Gastroesophageal sphincter (tissue), 4 donors: ENCODE results near the gene VPS33B. TPM values are rescaled to one million over a fixed set of nuclear protein-coding genes. Genes with fewer than 3 reads are reported as not detected.

ENCODE experiments used
- ATAC-seq: fragments of 150-250 bp; one replicate; pipeline ENCODE4 v1.9.1; 2016; ENCODE audit warnings: mild to moderate bottlenecking, moderate library complexity
- H3K27ac ChIP-seq, 4 donors: fragments of 200-600 bp; sonication (generic) in 3 of 4; 1 replicate in 3 of 4; 2 replicates in 1 of 4; pipeline ENCODE4 v1.5.1; 2016 to 2019
- H3K27me3 ChIP-seq: fragments of 200-600 bp; sonication (generic); one replicate; pipeline ENCODE4 v1.5.1; 2019
- H3K36me3 ChIP-seq, 2 donors: fragments of 200-600 bp; sonication (generic); one replicate each; pipeline ENCODE4 v1.5.1; 2019; ENCODE audit warnings: control low read depth in 1 of 2
- H3K4me1 ChIP-seq, 3 donors: fragments of 200-600 bp; sonication (generic); 1 replicate in 2 of 3; 2 replicates in 1 of 3; pipeline ENCODE4 v1.5.1; 2016 to 2019; ENCODE audit warnings: control low read depth in 2 of 3
- H3K4me3 ChIP-seq, 2 donors: fragments of 200-600 bp; sonication (generic); one replicate each; pipeline ENCODE4 v1.5.1; 2019; ENCODE audit warnings: mild to moderate bottlenecking in 1 of 2, moderate library complexity in 1 of 2
- H3K9me3 ChIP-seq, 3 donors: fragments of 200-600 bp; sonication (generic); one replicate each; pipeline ENCODE4 v1.5.1; 2017 to 2019; ENCODE audit warnings: control low read depth in 2 of 3
- EP300 ChIP-seq: sonication (generic); formaldehyde crosslinking; IDR thresholded peaks from one replicate; pipeline ENCODE4 v1.6.1; 2017; ENCODE audit warnings: antibody characterized with exemption, mild to moderate bottlenecking
- POLR2A ChIP-seq, 2 donors: fragments of 450-650 bp; IDR thresholded peaks; one replicate each; pipeline ENCODE4 v1.6.1; 2017; ENCODE audit warnings: antibody characterized with exemption in 2 of 2, mild to moderate bottlenecking in 2 of 2, moderate library complexity in 1 of 2
- POLR2AphosphoS5 ChIP-seq: sonication (generic); formaldehyde crosslinking; IDR thresholded peaks from one replicate; pipeline ENCODE4 v1.6.1; 2017; ENCODE audit warnings: antibody characterized with exemption
- WGBS, 2 donors: methylation state at CpG; one replicate each; pipeline ENCODE4 v1.1.5; 2018; ENCODE audit warnings: low coverage in 1 of 2; 5-methylcytosine and 5-hydroxymethylcytosine counted together
- total RNA-seq, 4 donors: library from RNA; depleted of rRNA; stranded (reverse); fragments of >200 nt; gene quantifications; one replicate each; pipeline ENCODE4 v1.1.0, GENCODE V29; 2016
- TF ChIP-seq, protein P1 (sequence below), 4 experiments: fragments of 200-600 bp in 2 of 4; fragments of 450-650 bp in 2 of 4; sonication (generic) in 1 of 4; IDR thresholded peaks; one replicate each; pipeline ENCODE4 v1.5.1; 2017 to 2019; ENCODE audit warnings: antibody characterized with exemption in 4 of 4, mild to moderate bottlenecking in 2 of 4, moderate library complexity in 2 of 4

The VPS33B gene
- total RNA-seq, 4 donors from 2014 or later: 7.8 to 12.8 (median 10.1) TPM

DNA sequence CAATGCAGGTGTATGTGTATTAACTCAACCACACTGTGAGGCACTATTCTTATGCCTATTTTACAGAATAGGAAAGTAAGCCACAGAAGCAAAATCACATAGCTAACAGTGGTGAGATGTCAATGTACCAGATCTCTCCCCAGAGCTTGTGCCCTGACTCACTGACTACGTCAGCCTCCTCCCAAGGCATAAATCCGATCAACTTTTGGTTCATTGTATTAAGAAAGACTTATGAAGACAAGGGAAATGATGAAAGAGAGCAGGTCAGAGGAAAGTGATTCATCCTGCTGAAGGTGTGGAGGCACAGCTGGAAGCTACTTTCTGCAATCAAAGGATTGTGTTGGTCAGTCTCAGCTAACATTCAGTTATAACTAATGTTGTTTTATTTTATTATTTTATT is 44.6 kb upstream of the VPS33B start:
- 72% methylated on average over 2 of the region's 2 CpGs; no CpG with 5 or more reads in 1 of the 2 donors for WGBS, 2 donors
- no peak for TF ChIP-seq EP300
- no peaks in the 10 kb centered on the region for H3K4me1 ChIP-seq
- H3K36me3 ChIP-seq: no peaks in the 10 kb centered on the region
- no peak overlapping the region for H3K4me3 ChIP-seq
- H3K27me3 ChIP-seq: peaks cover 16% of the 10 kb centered on the region
- no peak for ATAC-seq
- H3K27ac ChIP-seq: no peak overlapping the region
- no peaks in the 10 kb centered on the region for H3K9me3 ChIP-seq

DNA sequence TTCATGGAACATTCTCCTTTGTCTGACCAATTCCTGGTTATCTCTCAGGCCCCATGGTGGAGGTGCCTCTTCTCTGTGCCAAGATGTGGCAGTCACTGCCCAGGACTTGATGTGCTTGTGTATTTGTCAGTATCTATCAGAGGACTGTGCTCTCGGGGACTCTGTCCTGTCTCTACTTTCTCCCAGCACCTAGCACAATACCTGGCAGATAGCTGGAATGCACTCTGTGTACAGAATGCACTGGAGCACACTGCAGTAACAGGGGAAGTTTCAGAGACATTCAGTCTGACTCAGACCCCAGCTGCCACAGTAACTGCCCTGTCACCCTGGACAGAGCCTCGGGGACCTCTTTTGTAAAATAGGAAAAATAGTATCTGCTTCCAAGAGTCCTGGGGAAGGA is 43.1 kb upstream of the VPS33B start:
- TF ChIP-seq, protein P1, sequence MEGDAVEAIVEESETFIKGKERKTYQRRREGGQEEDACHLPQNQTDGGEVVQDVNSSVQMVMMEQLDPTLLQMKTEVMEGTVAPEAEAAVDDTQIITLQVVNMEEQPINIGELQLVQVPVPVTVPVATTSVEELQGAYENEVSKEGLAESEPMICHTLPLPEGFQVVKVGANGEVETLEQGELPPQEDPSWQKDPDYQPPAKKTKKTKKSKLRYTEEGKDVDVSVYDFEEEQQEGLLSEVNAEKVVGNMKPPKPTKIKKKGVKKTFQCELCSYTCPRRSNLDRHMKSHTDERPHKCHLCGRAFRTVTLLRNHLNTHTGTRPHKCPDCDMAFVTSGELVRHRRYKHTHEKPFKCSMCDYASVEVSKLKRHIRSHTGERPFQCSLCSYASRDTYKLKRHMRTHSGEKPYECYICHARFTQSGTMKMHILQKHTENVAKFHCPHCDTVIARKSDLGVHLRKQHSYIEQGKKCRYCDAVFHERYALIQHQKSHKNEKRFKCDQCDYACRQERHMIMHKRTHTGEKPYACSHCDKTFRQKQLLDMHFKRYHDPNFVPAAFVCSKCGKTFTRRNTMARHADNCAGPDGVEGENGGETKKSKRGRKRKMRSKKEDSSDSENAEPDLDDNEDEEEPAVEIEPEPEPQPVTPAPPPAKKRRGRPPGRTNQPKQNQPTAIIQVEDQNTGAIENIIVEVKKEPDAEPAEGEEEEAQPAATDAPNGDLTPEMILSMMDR (IDR thresholded peaks at IDR 0.05): no peak
- TF ChIP-seq POLR2A (IDR thresholded peaks at IDR 0.05): no peak

GRCh38 chr15:91061997-91062396 is 39.6 kb upstream of the VPS33B start:
- Histone ChIP-seq H3K27me3 (peaks cover 36% of the 10 kb centered on the region), H3K4me3 (no peak overlapping the region), H3K4me1 (no peaks in the 10 kb centered on the region), H3K36me3 (no peaks in the 10 kb centered on the region), H3K9me3 (no peaks in the 10 kb centered on the region), H3K27ac (no peak overlapping the region)
- 75% methylated on average over 5 of the region's 5 CpGs; no CpG with 5 or more reads in 1 of the 2 donors for WGBS, 2 donors
- ATAC-seq: no peak
- TF ChIP-seq, protein P1 (IDR thresholded peaks at IDR 0.05): no peak
- TF ChIP-seq POLR2AphosphoS5 (no peak), POLR2A (IDR thresholded peaks at IDR 0.05) (no peak), EP300 (no peak)

More for the DNA sequence above, 43.1 kb upstream of the VPS33B start:
- Histone ChIP-seq H3K36me3 (no peaks in the 10 kb centered on the region), H3K9me3 (no peaks in the 10 kb centered on the region), H3K4me1 (no peaks in the 10 kb centered on the region), H3K27me3 (peaks cover 20% of the 10 kb centered on the region), H3K27ac (no peak overlapping the region), H3K4me3 (no peak overlapping the region)
- ATAC-seq: no peak
- WGBS, 2 donors: 81% methylated on average over 2 of the region's 2 CpGs; no CpG with 5 or more reads in 1 of the 2 donors

DNA sequence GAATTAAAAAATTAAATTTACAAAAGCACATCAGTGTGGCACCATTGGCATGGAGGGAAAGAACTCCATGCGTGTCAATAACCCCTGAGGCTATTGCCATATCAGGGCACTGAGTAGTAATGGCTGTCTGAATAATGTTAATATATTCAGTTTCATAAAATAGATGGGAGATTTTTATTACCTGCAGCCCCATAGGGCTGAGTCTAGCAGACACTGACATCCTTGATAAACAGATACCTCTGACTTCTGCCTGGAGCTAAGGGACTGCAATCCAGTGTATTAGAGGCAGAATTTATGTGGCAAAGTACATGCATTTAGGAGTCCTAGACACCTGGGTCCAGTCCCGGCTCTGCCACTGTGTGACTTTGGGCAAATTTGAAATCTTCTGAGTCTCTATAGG is 38.8 kb upstream of the VPS33B start:
- WGBS, 2 donors: 71 to 95% methylated on average over 2 of the region's 2 CpGs
- H3K4me3 ChIP-seq: no peak overlapping the region
- peaks cover 44% of the 10 kb centered on the region for H3K27me3 ChIP-seq
- no peaks in the 10 kb centered on the region for H3K36me3 ChIP-seq
- peaks cover 0 to under 1% (median 0%) of the 10 kb centered on the region in 3 donors for H3K4me1 ChIP-seq
- ATAC-seq: no peak
- no peaks in the 10 kb centered on the region for H3K9me3 ChIP-seq
- no peak overlapping the region for H3K27ac ChIP-seq
- TF ChIP-seq, protein P1 (IDR thresholded peaks at IDR 0.05): no peak
- TF ChIP-seq POLR2A (IDR thresholded peaks at IDR 0.05) (no peak), POLR2AphosphoS5 (no peak), EP300 (no peak)

DNA sequence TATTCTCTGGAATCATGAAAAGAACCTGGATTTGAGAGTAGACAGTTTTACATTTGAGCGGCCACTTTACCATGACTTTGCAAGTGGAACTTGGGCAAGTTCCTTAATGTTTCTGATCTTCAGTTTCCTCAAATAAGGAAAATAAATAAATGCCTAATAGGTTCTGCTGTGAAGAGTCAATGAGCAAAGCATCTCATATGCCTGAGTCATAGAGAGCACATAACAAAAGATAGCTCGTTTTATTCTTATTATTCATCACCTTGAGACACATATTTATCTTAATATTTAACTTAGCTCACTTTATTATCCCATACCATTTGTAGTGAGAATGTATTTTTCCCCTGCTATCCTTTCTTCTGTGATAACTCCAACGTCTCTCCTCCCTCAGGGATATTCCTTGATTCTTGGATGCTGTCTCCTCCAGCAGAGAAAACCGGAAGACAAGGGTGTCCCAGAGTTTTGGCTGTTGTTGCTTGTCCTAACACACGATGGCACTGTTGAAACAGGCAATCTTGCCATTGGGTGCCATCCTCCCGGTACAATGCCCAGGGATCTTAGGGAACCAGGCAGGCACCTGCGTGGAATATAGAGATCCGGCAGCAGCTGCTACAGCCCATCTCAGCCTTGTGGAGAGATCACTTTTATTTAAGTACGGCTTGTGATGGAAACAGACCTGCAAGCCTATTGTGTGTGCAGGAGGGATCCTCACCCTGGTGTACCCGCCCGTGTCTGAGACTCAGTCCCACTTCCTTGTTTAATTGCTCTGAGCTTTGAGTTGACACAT is 33.3 kb upstream of the VPS33B start:
- TF ChIP-seq POLR2AphosphoS5: no peak
- TF ChIP-seq, protein P1 (IDR thresholded peaks at IDR 0.05): peak; percentile 57 to 82 (median 70)
- TF ChIP-seq POLR2A (IDR thresholded peaks at IDR 0.05): no peak
- TF ChIP-seq EP300: no peak
- Histone ChIP-seq H3K4me1 (peaks cover 0 to 4% (median 0%) of the 10 kb centered on the region in 3 donors), H3K27ac (no peak overlapping the region), H3K4me3 (no peak overlapping the region), H3K9me3 (no peaks in the 10 kb centered on the region), H3K27me3 (peaks cover 75% of the 10 kb centered on the region), H3K36me3 (no peaks in the 10 kb centered on the region)
- 19 to 30% methylated on average over 3 to 9 of the region's 11 CpGs for WGBS, 2 donors
- ATAC-seq: peak; percentile 50
